ENCODE results near the gene CBLB. TPM values are rescaled to one million over a fixed set of nuclear protein-coding genes. Genes with fewer than 3 reads are reported as not detected.
A peak's percentile ranks its signal among the peaks of the same experiment; 100 is the strongest.

CBLB gene
- total RNA-seq, 2 experiments from 2014 or later: 104 to 113 TPM

- Mint-ChIP-seq H3K9me3 (no peaks in the 10 kb centered on the region), H3K27ac (peak overlapping the region; percentile 67), H3K27me3 (no peaks in the 10 kb centered on the region), H3K4me1 (ENCODE audit: low read depth) (peaks cover 26% of the 10 kb centered on the region), H3K4me3 (no peak overlapping the region), H3K36me3 (ENCODE audit: low read depth) (peaks cover 46% of the 10 kb centered on the region)
- intact Hi-C loops (cut with micrococcal nuclease): loop anchor here (5.0 to 10.0 kb wide), 3 partner anchors 181 to 918 kb away; partner anchors contain the start of gene CBLB
- ChIA-PET POLR2A (interaction anchor here (1.6 kb wide), 1 partner anchor 182 kb away, joined by 3 read pairs; the partner anchor contains the start of gene CBLB), CTCF (interaction anchor here (0.8 to 2.4 kb wide), 4 partner anchors 12 to 446 kb away, joined by 3 to 6 read pairs (median 3); no protein-coding TSS in a partner anchor)
- DNase-seq: no peak
- TF ChIP-seq CTCF (IDR thresholded peaks at IDR 0.05): peak; percentile 89
- ATAC-seq: peak; percentile 66
These were observed 182.4 kb downstream of the CBLB start for GRCh38 chr3:105686278-105686897.

DNA sequence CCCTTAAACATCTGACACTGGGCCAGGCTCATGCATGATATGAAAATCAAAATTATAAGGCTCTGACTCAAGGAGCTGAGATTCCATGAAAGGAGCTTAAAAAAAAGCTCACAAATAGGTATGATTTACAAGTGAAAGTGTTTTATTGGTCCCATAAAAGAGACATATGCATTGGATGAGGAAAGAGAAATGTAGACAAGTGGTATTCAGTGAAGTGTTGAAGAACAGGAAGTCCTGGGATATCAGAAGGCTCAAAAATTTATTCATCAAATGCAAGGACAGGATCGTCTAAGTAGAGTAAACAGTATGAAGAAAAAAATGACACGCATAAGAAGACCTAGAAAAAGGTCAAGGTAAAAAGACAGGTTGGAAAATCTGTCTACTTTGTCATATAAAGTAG is 188.9 kb downstream of the CBLB start:
- H3K4me3 Mint-ChIP-seq: no peak overlapping the region
- CTCF ChIA-PET: interaction anchor here (0.8 kb wide), 1 partner anchor 241 kb away, joined by 3 read pairs; no protein-coding TSS in a partner anchor
- H3K36me3 Mint-ChIP-seq (ENCODE audit: low read depth): peaks cover 54% of the 10 kb centered on the region
- H3K9me3 Mint-ChIP-seq: no peaks in the 10 kb centered on the region
- no peak for ATAC-seq
- no peak for DNase-seq
- H3K27ac Mint-ChIP-seq: no peak overlapping the region
- H3K27me3 Mint-ChIP-seq: no peaks in the 10 kb centered on the region
- POLR2A ChIA-PET: interaction anchor here (0.6 kb wide), 2 partner anchors 20 to 472 kb away, joined by 3 to 5 read pairs; no protein-coding TSS in a partner anchor
- H3K4me1 Mint-ChIP-seq (ENCODE audit: low read depth): peaks cover 14% of the 10 kb centered on the region
- intact Hi-C loops (cut with micrococcal nuclease): loop anchor here (10.0 kb wide), 2 partner anchors 655 to 925 kb away; no protein-coding TSS in a partner anchor
- no peak for TF ChIP-seq CTCF (IDR thresholded peaks at IDR 0.05)

GRCh38 chr3:105678017-105678416 is 190.8 kb downstream of the CBLB start:
- no peak for ATAC-seq
- intact Hi-C loops (cut with micrococcal nuclease): no loop called here

DNA sequence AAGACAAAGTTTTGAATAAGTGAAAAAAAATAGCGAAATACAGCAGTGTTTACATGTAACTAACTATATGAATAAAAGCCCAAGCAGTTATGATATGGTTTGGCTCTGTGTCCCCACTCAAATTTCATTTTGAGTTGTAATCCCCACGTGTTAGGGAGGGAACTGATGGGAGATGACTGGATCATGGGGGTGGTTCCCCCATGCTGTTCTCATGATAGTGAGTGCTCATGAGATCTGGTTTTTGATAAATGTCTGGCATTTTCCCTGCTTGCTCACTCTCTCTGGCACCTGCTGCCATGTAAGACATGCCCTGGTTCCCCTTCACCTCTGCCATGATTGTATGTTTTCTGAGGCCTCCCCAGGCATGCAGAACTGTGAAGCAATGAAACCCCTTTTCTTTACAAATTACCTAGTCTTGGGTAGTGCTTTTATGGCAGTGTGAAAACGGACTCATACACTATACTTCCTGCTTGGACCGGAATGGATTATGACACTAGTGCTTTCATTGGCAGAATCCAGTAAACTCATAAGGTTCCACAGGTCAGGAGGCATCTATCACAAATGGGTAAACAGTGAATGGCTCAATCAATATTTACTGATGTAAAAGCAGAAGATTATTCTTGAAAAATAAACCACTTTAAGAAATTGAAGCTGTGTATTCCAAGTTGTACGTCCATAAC is 192.1 kb downstream of the CBLB start:
- no peak for TF ChIP-seq CTCF (IDR thresholded peaks at IDR 0.05)
- POLR2A ChIA-PET: no interaction called here
- Mint-ChIP-seq H3K4me3 (no peak overlapping the region), H3K36me3 (ENCODE audit: low read depth) (peaks cover 56% of the 10 kb centered on the region), H3K9me3 (no peaks in the 10 kb centered on the region), H3K27ac (peak overlapping the region; percentile 43), H3K27me3 (no peaks in the 10 kb centered on the region), H3K4me1 (ENCODE audit: low read depth) (peaks cover 16% of the 10 kb centered on the region)
- DNase-seq (peak; percentile 57), ATAC-seq (peak; percentile 85)
- intact Hi-C loops (cut with micrococcal nuclease): no loop called here
- CTCF ChIA-PET: no interaction called here

More at GRCh38 chr3:105678017-105678416, 190.8 kb downstream of the CBLB start:
- no peak overlapping the region for H3K4me3 Mint-ChIP-seq
- H3K4me1 Mint-ChIP-seq (ENCODE audit: low read depth): peaks cover 16% of the 10 kb centered on the region
- no peak for TF ChIP-seq CTCF (IDR thresholded peaks at IDR 0.05)
- peaks cover 59% of the 10 kb centered on the region for H3K36me3 Mint-ChIP-seq (ENCODE audit: low read depth)
- POLR2A ChIA-PET: no interaction called here
- no peak overlapping the region for H3K27ac Mint-ChIP-seq
- H3K9me3 Mint-ChIP-seq: no peaks in the 10 kb centered on the region
- no peak for DNase-seq
- CTCF ChIA-PET: no interaction called here
- H3K27me3 Mint-ChIP-seq: no peaks in the 10 kb centered on the region

Measured in activated CD8-positive, alpha-beta T cell treated with anti-CD3 and anti-CD28 coated beads for 36 hours (primary cell).